ENCODE results near the gene CLEC17A.
"Not testable (repeated sequence)": the region's sequence is repeated elsewhere in the genome, so short reads cannot be mapped to it uniquely, and the experiment has no call there.

Gene CLEC17A

GRCh38 chr19:14559916-14560775 is 22.7 kb upstream of the CLEC17A start:
- DNase-seq: no peak

GRCh38 chr19:14560776-14561108 is 22.1 kb upstream of the CLEC17A start:
- no peak for DNase-seq

GRCh38 chr19:14561249-14561648 is 21.6 kb upstream of the CLEC17A start:
- DNase-seq: no peak

GRCh38 chr19:14561847-14562351 is 21.0 kb upstream of the CLEC17A start:
- no peak for DNase-seq

GRCh38 chr19:14562660-14563589 is 20.0 kb upstream of the CLEC17A start:
- no peak for DNase-seq

- DNase-seq: no peak
Observed at GRCh38 chr19:14563590-14563926, 19.3 kb upstream of the CLEC17A start.

GRCh38 chr19:14563989-14564651 is 18.8 kb upstream of the CLEC17A start:
- no peak for DNase-seq

- DNase-seq: not testable (repeated sequence)
Observed at GRCh38 chr19:14564652-14565297, 18.1 kb upstream of the CLEC17A start.

- no peak for DNase-seq
Observed at GRCh38 chr19:14565298-14565679, 17.6 kb upstream of the CLEC17A start.

- no peak for DNase-seq
Observed at GRCh38 chr19:14565765-14566711, 16.8 kb upstream of the CLEC17A start.

GRCh38 chr19:14566712-14567077 is 16.2 kb upstream of the CLEC17A start:
- no peak for DNase-seq

- no peak for DNase-seq
Observed at GRCh38 chr19:14567079-14567478, 15.8 kb upstream of the CLEC17A start.

- no peak for DNase-seq
Observed at GRCh38 chr19:14570864-14571527, 11.9 kb upstream of the CLEC17A start.

- DNase-seq: peak; percentile 50
Observed at GRCh38 chr19:14571695-14572490, 11.0 kb upstream of the CLEC17A start, which contains the start of gene NDUFB7. NDUFB7 (minus strand) TSS chr19:14572066; CDS start chr19:14572000, 66 bp downstream.

GRCh38 chr19:14575428-14575980 is 7.4 kb upstream of the CLEC17A start:
- DNase-seq: no peak

GRCh38 chr19:14576363-14576762 is 6.5 kb upstream of the CLEC17A start:
- no peak for DNase-seq

- DNase-seq: no peak
Observed at GRCh38 chr19:14577264-14577663, 5.6 kb upstream of the CLEC17A start.

GRCh38 chr19:14577885-14578427 is 4.9 kb upstream of the CLEC17A start:
- DNase-seq: no peak

GRCh38 chr19:14580623-14581237 is 2.2 kb upstream of the CLEC17A start:
- DNase-seq: no peak
